CD4-positive, alpha-beta T cell treated with Interleukin-2 at 100 ng/mL for 4 hours (primary cell): ENCODE data around the gene BNIP3.
A peak's percentile ranks its signal among the peaks of the same experiment; 100 is the strongest.

Source experiments
- DNase-seq: peaks from one replicate; pipeline ENCODE4 v3.0.0-alpha.2; 2020; ENCODE audit warnings: low spot score

BNIP3 gene

GRCh38 chr10:131981429-131982184, at the start of gene BNIP3:
TSS of gene BNIP3 (minus strand) at chr10:131981923. CDS start at chr10:131981806, 117 bp downstream.
- peak; percentile 94 for DNase-seq

GRCh38 chr10:132030898-132031463, 49.3 kb upstream of the BNIP3 start:
- no peak for DNase-seq

- DNase-seq = no peak
Measured at GRCh38 chr10:132028706-132029105, 47.0 kb upstream of the BNIP3 start.

GRCh38 chr10:132027423-132027983, 45.8 kb upstream of the BNIP3 start:
- no peak for DNase-seq

GRCh38 chr10:132023092-132023811, 41.5 kb upstream of the BNIP3 start:
- DNase-seq = peak; percentile 74

GRCh38 chr10:132022241-132022640, 40.5 kb upstream of the BNIP3 start:
- no peak for DNase-seq

GRCh38 chr10:132021504-132022143, 39.9 kb upstream of the BNIP3 start:
- DNase-seq = no peak

GRCh38 chr10:132021046-132021445, 39.3 kb upstream of the BNIP3 start:
- no peak for DNase-seq

- DNase-seq = no peak
Measured at GRCh38 chr10:132020456-132020855, 38.7 kb upstream of the BNIP3 start.

- DNase-seq = no peak
Measured at GRCh38 chr10:132019366-132019765, 37.6 kb upstream of the BNIP3 start.

- DNase-seq = no peak
Measured at GRCh38 chr10:132018446-132018845, 36.7 kb upstream of the BNIP3 start.

GRCh38 chr10:132016514-132016913, 34.8 kb upstream of the BNIP3 start:
- DNase-seq = no peak

GRCh38 chr10:132011445-132011844, 29.7 kb upstream of the BNIP3 start:
- no peak for DNase-seq

GRCh38 chr10:132011024-132011423, 29.3 kb upstream of the BNIP3 start:
- no peak for DNase-seq

- no peak for DNase-seq
Measured at GRCh38 chr10:132010483-132010882, 28.8 kb upstream of the BNIP3 start.

- DNase-seq = no peak
Measured at GRCh38 chr10:132009575-132009974, 27.9 kb upstream of the BNIP3 start.

GRCh38 chr10:132007681-132008080, 26.0 kb upstream of the BNIP3 start:
- no peak for DNase-seq

- no peak for DNase-seq
Measured at GRCh38 chr10:132006966-132007365, 25.2 kb upstream of the BNIP3 start.

GRCh38 chr10:132005147-132005546, 23.4 kb upstream of the BNIP3 start:
- no peak for DNase-seq

- DNase-seq = no peak
Measured at GRCh38 chr10:132004052-132004451, 22.3 kb upstream of the BNIP3 start.

GRCh38 chr10:132003282-132003924, 21.7 kb upstream of the BNIP3 start:
- DNase-seq = no peak

- no peak for DNase-seq
Measured at GRCh38 chr10:132002004-132002403, 20.3 kb upstream of the BNIP3 start.
